ENCODE measurements around the gene INHA. TPM values are rescaled to one million over a fixed set of nuclear protein-coding genes. Genes with fewer than 3 reads are reported as not detected.

Gene INHA
- total and polyA plus RNA-seq, 3 donors from 2014 or later = 265 to 371 (median 325) TPM

GRCh38 chr2:219556413-219556812 is 15.7 kb upstream of the INHA start:
- TF ChIP-seq POLR2A (IDR thresholded peaks at IDR 0.05) (no peak), CTCF (IDR thresholded peaks at IDR 0.05) (no peak)
- DNase-seq = no peak
- Histone ChIP-seq H3K27me3 (no peaks in the 10 kb centered on the region), H3K27ac (no peak overlapping the region), H3K36me3 (ENCODE audit: low read depth, missing control alignments) (no peaks in the 10 kb centered on the region), H3K4me1 (peaks cover 16% of the 10 kb centered on the region), H3K4me3 (no peak overlapping the region), H3K9me3 (no peaks in the 10 kb centered on the region)
- intact Hi-C loops (cut with DNase I; ENCODE audit: low total_unique reads) = no loop called here
- WGBS, 2 donors = 91 to 94% methylated on average over 10 to 19 of the region's 19 CpGs

GRCh38 chr2:219557320-219557719 is 14.8 kb upstream of the INHA start:
- no peaks in the 10 kb centered on the region for H3K9me3 ChIP-seq
- intact Hi-C loops (cut with DNase I; ENCODE audit: low total_unique reads) = no loop called here
- no peak overlapping the region for H3K4me3 ChIP-seq
- no peaks in the 10 kb centered on the region for H3K36me3 ChIP-seq (ENCODE audit: low read depth, missing control alignments)
- H3K4me1 ChIP-seq = peaks cover 16% of the 10 kb centered on the region
- no peak overlapping the region for H3K27ac ChIP-seq
- WGBS, 2 donors = 96% methylated on average over 21 of the region's 21 CpGs; no CpG with 5 or more reads in 1 of the 2 donors
- DNase-seq = no peak
- H3K27me3 ChIP-seq = no peaks in the 10 kb centered on the region
- TF ChIP-seq CTCF (IDR thresholded peaks at IDR 0.05) = no peak
- no peak for TF ChIP-seq POLR2A (IDR thresholded peaks at IDR 0.05)

GRCh38 chr2:219557791-219558785 is 14.0 kb upstream of the INHA start:
- Histone ChIP-seq H3K4me3 (no peak overlapping the region), H3K27me3 (no peaks in the 10 kb centered on the region), H3K27ac (no peak overlapping the region), H3K9me3 (no peaks in the 10 kb centered on the region), H3K4me1 (peaks cover 12% of the 10 kb centered on the region), H3K36me3 (ENCODE audit: low read depth, missing control alignments) (no peaks in the 10 kb centered on the region)
- TF ChIP-seq POLR2A (IDR thresholded peaks at IDR 0.05) (no peak), CTCF (IDR thresholded peaks at IDR 0.05) (no peak)
- no peak for DNase-seq
- intact Hi-C loops (cut with DNase I; ENCODE audit: low total_unique reads) = no loop called here
- WGBS, 2 donors = 93% methylated on average over 25 of the region's 25 CpGs; no CpG with 5 or more reads in 1 of the 2 donors

- WGBS, 2 donors = 58 to 84% methylated on average over 13 to 20 of the region's 20 CpGs
- Histone ChIP-seq H3K9me3 (no peaks in the 10 kb centered on the region), H3K4me3 (no peak overlapping the region), H3K27me3 (no peaks in the 10 kb centered on the region), H3K36me3 (ENCODE audit: low read depth, missing control alignments) (no peaks in the 10 kb centered on the region), H3K4me1 (peaks cover 9% of the 10 kb centered on the region), H3K27ac (no peak overlapping the region)
- TF ChIP-seq CTCF (IDR thresholded peaks at IDR 0.05) = no peak
- no peak for TF ChIP-seq POLR2A (IDR thresholded peaks at IDR 0.05)
- no peak for DNase-seq
- intact Hi-C loops (cut with DNase I; ENCODE audit: low total_unique reads) = no loop called here
Measured at GRCh38 chr2:219559156-219559915, 12.8 kb upstream of the INHA start.
